Kidney epithelial cell (primary cell): ENCODE measurements around the gene NFATC1. TPM values are rescaled to one million over a fixed set of nuclear protein-coding genes. Genes with fewer than 3 reads are reported as not detected.
"Not testable (repeated sequence)": the region's sequence is repeated elsewhere in the genome, so short reads cannot be mapped to it uniquely, and the experiment has no call there.

ENCODE experiments used
- DNase-seq: peaks from one replicate; pipeline ENCODE4 v3.0.0-alpha.2; 2010; ENCODE audit warnings: low read depth
- H3K27me3 ChIP-seq: 2 replicates; pipeline ENCODE4 v1.6.0; 2011; ENCODE audit warnings: low read length; ENCODE audit not compliant: control insufficient read depth, insufficient read depth
- H3K36me3 ChIP-seq: 2 replicates; pipeline ENCODE4 v1.5.1; 2011; ENCODE audit warnings: low read length; ENCODE audit not compliant: control insufficient read depth, insufficient read depth
- H3K4me3 ChIP-seq: 2 replicates; pipeline ENCODE4 v1.5.1; 2011; ENCODE audit warnings: low read depth, mild to moderate bottlenecking, control low read depth, low read length
- total RNA-seq: library from RNA; depleted of rRNA; stranded (reverse); fragments of >200 nt; gene quantifications from 2 replicates; pipeline ENCODE4 v1.2.3, GENCODE V29; 2015
- TF ChIP-seq, protein P1 (sequence below): IDR thresholded peaks from 2 replicates; pipeline ENCODE4 v1.5.1; 2011; ENCODE audit warnings: mild to moderate bottlenecking, moderate library complexity, low read length, control low read depth, inconsistent platforms; ENCODE audit not compliant: insufficient read depth, poor library complexity, severe bottlenecking

Gene NFATC1
- total RNA-seq, 1 donor from 2014 or later, result 2.7 TPM

- Histone ChIP-seq H3K4me3 (no peak overlapping the region), H3K36me3 (no peaks in the 10 kb centered on the region), H3K27me3 (peaks cover 21% of the 10 kb centered on the region)
- DNase-seq, result no peak
- TF ChIP-seq, protein P1, sequence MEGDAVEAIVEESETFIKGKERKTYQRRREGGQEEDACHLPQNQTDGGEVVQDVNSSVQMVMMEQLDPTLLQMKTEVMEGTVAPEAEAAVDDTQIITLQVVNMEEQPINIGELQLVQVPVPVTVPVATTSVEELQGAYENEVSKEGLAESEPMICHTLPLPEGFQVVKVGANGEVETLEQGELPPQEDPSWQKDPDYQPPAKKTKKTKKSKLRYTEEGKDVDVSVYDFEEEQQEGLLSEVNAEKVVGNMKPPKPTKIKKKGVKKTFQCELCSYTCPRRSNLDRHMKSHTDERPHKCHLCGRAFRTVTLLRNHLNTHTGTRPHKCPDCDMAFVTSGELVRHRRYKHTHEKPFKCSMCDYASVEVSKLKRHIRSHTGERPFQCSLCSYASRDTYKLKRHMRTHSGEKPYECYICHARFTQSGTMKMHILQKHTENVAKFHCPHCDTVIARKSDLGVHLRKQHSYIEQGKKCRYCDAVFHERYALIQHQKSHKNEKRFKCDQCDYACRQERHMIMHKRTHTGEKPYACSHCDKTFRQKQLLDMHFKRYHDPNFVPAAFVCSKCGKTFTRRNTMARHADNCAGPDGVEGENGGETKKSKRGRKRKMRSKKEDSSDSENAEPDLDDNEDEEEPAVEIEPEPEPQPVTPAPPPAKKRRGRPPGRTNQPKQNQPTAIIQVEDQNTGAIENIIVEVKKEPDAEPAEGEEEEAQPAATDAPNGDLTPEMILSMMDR, result no peak
Measured at GRCh38 chr18:79504034-79504433, 108.3 kb downstream of the NFATC1 start.

- DNase-seq, H3K4me3 ChIP-seq, H3K36me3 ChIP-seq: not testable (repeated sequence)
- peaks cover 26% of the 10 kb centered on the region for H3K27me3 ChIP-seq
Measured at GRCh38 chr18:79504495-79504894, 108.8 kb downstream of the NFATC1 start.

DNA sequence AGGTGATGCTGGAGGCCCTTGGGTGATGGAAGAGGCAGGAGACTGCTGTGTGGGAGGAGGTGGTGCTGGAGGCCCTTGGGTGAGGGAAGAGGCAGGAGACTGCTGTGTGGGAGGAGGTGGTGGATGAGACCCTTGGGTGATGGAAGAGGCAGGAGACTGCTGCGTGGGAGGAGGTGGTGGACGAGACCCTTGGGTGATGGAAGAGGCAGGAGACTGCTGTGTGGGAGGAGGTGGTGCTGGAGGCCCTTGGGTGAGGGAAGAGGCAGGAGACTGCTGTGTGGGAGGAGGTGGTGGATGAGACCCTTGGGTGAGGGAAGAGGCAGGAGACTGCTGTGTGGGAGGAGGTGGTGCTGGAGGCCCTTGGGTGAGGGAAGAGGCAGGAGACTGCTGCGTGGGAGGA is 109.7 kb downstream of the NFATC1 start:
- H3K36me3 ChIP-seq, H3K4me3 ChIP-seq, DNase-seq: not testable (repeated sequence)
- peaks cover 29% of the 10 kb centered on the region for H3K27me3 ChIP-seq

DNA sequence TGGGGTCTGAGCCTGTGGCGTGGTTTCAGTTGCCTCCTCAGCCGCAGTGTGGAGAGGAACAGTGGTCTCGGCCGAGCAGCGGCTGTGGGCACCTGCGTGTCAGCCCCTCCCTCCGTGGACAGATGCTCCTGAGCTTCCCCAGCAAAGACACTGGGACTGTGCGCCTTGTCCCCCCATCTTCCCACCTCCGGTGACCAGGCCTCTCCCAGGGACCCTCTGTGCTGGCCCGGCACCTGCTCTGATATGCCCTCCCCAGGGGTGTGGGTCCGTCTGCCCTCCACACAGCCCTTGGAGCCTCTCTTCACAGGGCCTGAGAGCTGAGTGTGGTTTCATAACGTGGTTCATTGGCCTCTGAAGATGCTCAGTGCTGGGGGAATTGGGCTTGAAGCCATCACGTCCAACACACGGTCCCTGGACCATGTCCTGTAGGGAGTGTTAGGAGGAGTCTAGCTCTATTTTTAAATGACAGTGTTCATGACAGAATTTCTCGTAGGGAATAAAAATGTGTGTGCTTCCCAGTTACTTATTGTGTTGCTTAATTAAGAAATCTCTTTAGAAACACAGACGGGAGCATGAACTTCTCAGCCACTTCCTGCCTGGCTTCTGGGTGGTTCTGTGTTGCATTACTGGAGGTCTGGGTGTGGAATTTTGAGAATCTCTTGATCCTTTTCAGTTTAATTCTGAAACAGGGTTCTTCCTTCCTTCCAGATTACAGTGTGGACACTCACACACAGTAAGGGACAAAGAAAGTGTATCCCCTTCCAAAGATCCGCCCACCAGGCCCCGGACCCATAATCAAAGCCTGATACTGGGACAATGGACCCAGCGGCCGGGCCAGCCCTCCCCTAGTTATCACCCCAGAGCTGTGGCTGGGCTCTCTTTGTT is 110.7 kb downstream of the NFATC1 start:
- no peaks in the 10 kb centered on the region for H3K36me3 ChIP-seq
- DNase-seq, result no peak
- H3K4me3 ChIP-seq, result no peak overlapping the region
- H3K27me3 ChIP-seq, result peaks cover 30% of the 10 kb centered on the region
- TF ChIP-seq, protein P1, result no peak

DNA sequence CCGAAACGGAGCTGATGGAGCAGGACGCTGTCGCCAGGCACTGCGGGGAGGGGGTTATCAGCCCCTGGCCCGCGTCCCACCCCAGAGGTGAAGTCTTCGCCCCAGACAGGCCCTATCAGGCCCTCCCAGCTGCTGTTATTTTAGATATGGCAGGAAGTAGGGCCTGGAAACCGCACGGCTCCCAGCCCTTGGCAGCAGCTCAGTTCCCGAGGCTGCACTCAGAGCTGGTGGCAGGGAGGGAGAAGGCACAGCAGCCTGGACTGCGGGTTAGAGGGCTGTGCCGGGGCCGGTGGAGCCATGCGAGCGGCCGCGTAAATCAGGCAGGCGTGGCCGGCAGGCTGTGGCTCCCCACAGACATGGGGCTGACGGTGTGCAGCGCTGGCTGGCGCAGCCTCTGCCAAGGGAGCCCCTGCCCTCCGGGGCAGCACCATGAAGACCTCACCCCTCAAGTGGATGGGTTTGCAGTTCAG is 111.4 kb downstream of the NFATC1 start:
- H3K36me3 ChIP-seq, result no peaks in the 10 kb centered on the region
- H3K27me3 ChIP-seq, result peaks cover 34% of the 10 kb centered on the region
- H3K4me3 ChIP-seq, result no peak overlapping the region
- DNase-seq, result no peak
- TF ChIP-seq, protein P1, result no peak

- Histone ChIP-seq H3K27me3 (peaks cover 34% of the 10 kb centered on the region), H3K36me3 (no peaks in the 10 kb centered on the region), H3K4me3 (peak overlapping the region; percentile 18)
- TF ChIP-seq, protein P1, result no peak
- DNase-seq, result no peak
Measured at GRCh38 chr18:79507546-79508480, 112.1 kb downstream of the NFATC1 start.
